ENCODE results near the gene SLC6A18. TPM values are rescaled to one million over a fixed set of nuclear protein-coding genes. Genes with fewer than 3 reads are reported as not detected.
"Not testable (repeated sequence)": the region's sequence is repeated elsewhere in the genome, so short reads cannot be mapped to it uniquely, and the experiment has no call there.

SLC6A18 gene
- total RNA-seq, 1 donor from 2014 or later, result not detected

- Mint-ChIP-seq H3K4me1 (no peaks in the 10 kb centered on the region), H3K27me3 (no peaks in the 10 kb centered on the region), H3K36me3 (ENCODE audit: low read depth) (no peaks in the 10 kb centered on the region), H3K4me3 (no peak overlapping the region), H3K9me3 (no peaks in the 10 kb centered on the region), H3K27ac (no peak overlapping the region)
- intact Hi-C loops (cut with micrococcal nuclease), result no loop called here
- no peak for ATAC-seq (ENCODE audit: low read depth)
- no peak for DNase-seq
- POLR2A ChIA-PET, result no interaction called here
- no peak for TF ChIP-seq CTCF (IDR thresholded peaks at IDR 0.05)
- CTCF ChIA-PET, result no interaction called here
These were observed 39.0 kb downstream of the SLC6A18 start for GRCh38 chr5:1264211-1264610.

- Mint-ChIP-seq H3K36me3 (ENCODE audit: low read depth) (no peaks in the 10 kb centered on the region), H3K9me3 (no peaks in the 10 kb centered on the region), H3K4me3 (no peak overlapping the region), H3K27ac (no peak overlapping the region), H3K27me3 (no peaks in the 10 kb centered on the region), H3K4me1 (no peaks in the 10 kb centered on the region)
- ChIA-PET CTCF (no interaction called here), POLR2A (no interaction called here)
- ATAC-seq (ENCODE audit: low read depth) (no peak), DNase-seq (no peak)
- no peak for TF ChIP-seq CTCF (IDR thresholded peaks at IDR 0.05)
- intact Hi-C loops (cut with micrococcal nuclease), result no loop called here
These were observed 39.8 kb downstream of the SLC6A18 start for GRCh38 chr5:1265026-1265425.

DNA sequence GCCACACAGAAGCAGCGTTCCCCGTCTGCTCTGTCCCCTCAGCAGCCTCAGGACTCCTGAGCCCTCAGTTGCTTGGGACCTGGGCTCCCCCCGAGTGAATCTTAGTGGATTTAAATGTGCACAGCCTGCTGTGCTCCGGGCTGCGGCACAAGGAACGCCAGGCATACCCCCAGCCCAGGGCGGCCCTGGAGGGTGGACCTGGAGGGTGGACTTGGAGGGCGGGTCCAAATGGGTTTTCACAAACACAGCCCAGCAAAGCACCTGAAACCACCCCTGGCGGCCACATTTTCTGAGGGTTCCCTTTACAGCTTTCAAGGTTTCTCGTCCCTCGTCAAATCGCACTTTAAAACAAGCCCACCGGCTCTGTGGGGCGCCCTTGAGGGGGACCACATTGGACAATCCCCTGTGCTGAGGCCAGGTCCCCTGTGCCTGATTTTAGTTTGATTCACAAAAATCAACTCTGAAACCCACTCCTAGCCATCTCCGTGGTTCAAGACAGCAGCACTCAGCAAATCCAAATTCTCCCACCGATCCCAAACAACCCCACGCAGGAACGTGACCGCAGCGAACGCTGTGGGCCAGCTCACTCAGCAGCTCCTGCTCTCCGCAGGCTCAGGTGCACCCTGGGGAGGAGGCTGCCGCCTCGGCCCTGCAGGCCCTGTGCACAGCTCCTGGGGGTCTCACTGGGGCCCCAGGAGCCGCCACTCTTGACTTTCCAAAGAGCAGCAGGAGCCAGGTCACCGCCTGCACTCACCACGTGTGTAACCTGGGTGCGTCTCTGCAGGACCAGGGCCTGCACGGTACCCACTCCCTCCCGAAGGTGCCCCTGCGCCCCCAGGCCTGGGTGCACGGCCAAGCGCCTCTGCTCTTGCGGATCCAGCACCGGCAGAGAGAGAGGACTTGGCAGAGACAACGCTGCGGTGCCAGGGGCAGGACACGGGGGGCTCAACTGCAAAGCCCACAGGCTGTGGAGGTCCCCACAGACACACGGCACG, 40.6 kb downstream of the SLC6A18 start:
- no peaks in the 10 kb centered on the region for H3K9me3 Mint-ChIP-seq
- ChIA-PET CTCF (no interaction called here), POLR2A (no interaction called here)
- H3K4me3 Mint-ChIP-seq, result no peak overlapping the region
- no peaks in the 10 kb centered on the region for H3K27me3 Mint-ChIP-seq
- ATAC-seq (ENCODE audit: low read depth) (no peak), DNase-seq (no peak)
- H3K27ac Mint-ChIP-seq, result no peak overlapping the region
- no peaks in the 10 kb centered on the region for H3K36me3 Mint-ChIP-seq (ENCODE audit: low read depth)
- no peak for TF ChIP-seq CTCF (IDR thresholded peaks at IDR 0.05)
- no peaks in the 10 kb centered on the region for H3K4me1 Mint-ChIP-seq
- intact Hi-C loops (cut with micrococcal nuclease), result no loop called here

DNA sequence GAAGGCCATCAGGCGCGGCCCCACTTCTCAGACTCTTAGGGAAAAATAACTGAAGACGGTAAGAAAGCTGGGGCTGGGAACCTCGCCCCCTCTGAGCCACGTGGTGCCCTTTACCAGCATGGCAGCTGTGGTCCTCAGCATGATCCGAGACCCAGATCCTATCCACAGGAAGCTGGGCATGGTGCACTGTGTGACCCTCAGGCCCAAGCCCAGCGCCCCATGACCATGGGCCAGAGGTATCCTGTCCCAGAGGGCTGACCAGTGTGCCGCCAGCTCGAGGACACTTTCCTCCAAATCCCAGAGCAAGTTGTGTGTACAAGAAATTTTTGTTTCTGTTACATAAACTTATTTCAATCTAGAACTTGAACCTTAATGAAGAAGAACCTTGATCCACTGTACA, 41.6 kb downstream of the SLC6A18 start:
- TF ChIP-seq CTCF (IDR thresholded peaks at IDR 0.05), result no peak
- intact Hi-C loops (cut with micrococcal nuclease), result no loop called here
- Mint-ChIP-seq H3K27me3 (no peaks in the 10 kb centered on the region), H3K4me1 (no peaks in the 10 kb centered on the region), H3K4me3 (no peak overlapping the region), H3K36me3 (ENCODE audit: low read depth) (no peaks in the 10 kb centered on the region), H3K27ac (no peak overlapping the region), H3K9me3 (no peaks in the 10 kb centered on the region)
- ChIA-PET CTCF (no interaction called here), POLR2A (no interaction called here)
- DNase-seq (no peak), ATAC-seq (ENCODE audit: low read depth) (no peak)

DNA sequence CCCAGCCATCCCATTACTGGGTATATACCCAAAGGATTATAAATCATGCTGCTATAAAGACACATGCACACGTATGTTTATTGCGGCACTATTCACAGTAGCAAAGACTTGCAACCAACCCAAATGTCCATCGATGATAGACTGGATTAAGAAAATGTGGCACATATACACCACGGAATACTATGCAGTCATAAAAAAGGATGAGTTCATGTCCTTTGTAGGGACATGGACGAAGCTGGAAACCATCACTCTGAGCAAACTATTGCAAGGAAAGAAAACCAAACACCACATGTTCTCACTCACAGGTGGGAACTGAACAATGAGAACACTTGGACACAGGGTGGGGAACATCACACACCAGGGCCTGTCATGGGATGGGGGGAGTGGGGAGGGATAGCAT, 42.3 kb downstream of the SLC6A18 start:
- H3K36me3 Mint-ChIP-seq (ENCODE audit: low read depth); H3K27me3 Mint-ChIP-seq; ATAC-seq (ENCODE audit: low read depth); H3K9me3 Mint-ChIP-seq; POLR2A ChIA-PET; CTCF ChIA-PET; H3K4me3 Mint-ChIP-seq; H3K4me1 Mint-ChIP-seq; intact Hi-C loops (cut with micrococcal nuclease); DNase-seq; H3K27ac Mint-ChIP-seq: not testable (repeated sequence)

Data from activated B cell treated with CpG ODN at 0.5 μM for 24 hours (primary cell).